H1 (cell line): ENCODE data around the gene EFCAB6. TPM values are rescaled to one million over a fixed set of nuclear protein-coding genes. Genes with fewer than 3 reads are reported as not detected.

ENCODE experiments used
- BRCA1 ChIP-seq: IDR thresholded peaks from 2 replicates; pipeline ENCODE4 v1.6.1; 2012; ENCODE audit warnings: low read depth, low read length, improper control_type of control experiment
- EZH2 ChIP-seq: fragments of 200-600 bp; sonication (generic); IDR thresholded peaks from 2 replicates; pipeline ENCODE4 v1.7.1; 2012; ENCODE audit warnings: low read depth, mild to moderate bottlenecking, moderate library complexity, low read length, inconsistent platforms; ENCODE audit not compliant: severe bottlenecking
- JUN ChIP-seq: IDR thresholded peaks from 2 replicates; pipeline ENCODE4 v1.6.1; 2011; ENCODE audit warnings: low read depth, mild to moderate bottlenecking, improper control_type of control experiment, low read length
- POLR2A ChIP-seq, 2 experiments: IDR thresholded peaks; 1 replicate in 1 of 2; 2 replicates in 1 of 2; pipeline ENCODE4 v1.6.1; 2011; ENCODE audit warnings: low read depth in 2 of 2, low read length in 2 of 2, mild to moderate bottlenecking in 2 of 2; ENCODE audit errors: control extremely low read depth in 1 of 2
- RXRA ChIP-seq: IDR thresholded peaks from 2 replicates; pipeline ENCODE4 v1.6.1; 2011; ENCODE audit warnings: low read depth, mild to moderate bottlenecking, low read length, moderate library complexity; ENCODE audit not compliant: insufficient read depth
- SIX5 ChIP-seq: IDR thresholded peaks from 2 replicates; pipeline ENCODE4 v1.6.1; 2011; ENCODE audit warnings: mild to moderate bottlenecking, low read depth, low read length
- TEAD4 ChIP-seq: IDR thresholded peaks from 2 replicates; pipeline ENCODE4 v1.6.1; 2012; ENCODE audit warnings: low read depth, low read length, inconsistent platforms, mixed read lengths
- YY1 ChIP-seq: IDR thresholded peaks from 2 replicates; pipeline ENCODE4 v1.6.1; 2011; ENCODE audit warnings: low read depth, mild to moderate bottlenecking, low read length
- polyA plus RNA-seq, 7 experiments: library from polyadenylated mRNA; depleted of rRNA in 3 of 7; stranded (reverse) in 5 of 7; unstranded in 2 of 7; fragments of >200 nt in 5 of 7; fragments of 200-250 nt in 2 of 7; gene quantifications; 1 replicate in 5 of 7; 2 replicates in 1 of 7; 4 replicates in 1 of 7; pipeline versions ENCODE4 v1.2.1 to v1.2.3, GENCODE V29; 2011 to 2013; ENCODE audit warnings: missing spikeins in 2 of 7, mixed read lengths in 2 of 7
- total RNA-seq: library from RNA; stranded (reverse); fragmentation: NEBNext Ultra II Directional; extraction: Animal tissue kit (Norgen Biotek cat#: 25700); gene quantifications from 2 replicates; pipeline ENCODE4 v1.2.1, GENCODE V29; 2021

Gene EFCAB6
- total and polyA plus RNA-seq, 2 of the 8 experiments (the other 6 are each of a cell fraction or from before 2014, with no cell fraction given) = 0.32 to 1.7 TPM

- TF ChIP-seq EZH2 (no peak), YY1 (no peak), TEAD4 (no peak), POLR2A (IDR thresholded peaks at IDR 0.05; ENCODE audit: control extremely low read depth in 1 of 2, low read depth in 2 of 2, low read length in 2 of 2) (no peak), SIX5 (no peak), RXRA (no peak), JUN (no peak), BRCA1 (no peak)
These were observed 69.8 kb downstream of the EFCAB6 start (continued) for GRCh38 chr22:43742154-43742950.
